NCI-H1105 treated with DMSO at 0.1 percent for 48 hours (cell line): ENCODE data around the gene LHX4.

Experiments used
- DNase-seq: peaks from one replicate; lab custom pipeline; 2025; lab: John Stamatoyannopoulos, UW

Gene LHX4

DNA sequence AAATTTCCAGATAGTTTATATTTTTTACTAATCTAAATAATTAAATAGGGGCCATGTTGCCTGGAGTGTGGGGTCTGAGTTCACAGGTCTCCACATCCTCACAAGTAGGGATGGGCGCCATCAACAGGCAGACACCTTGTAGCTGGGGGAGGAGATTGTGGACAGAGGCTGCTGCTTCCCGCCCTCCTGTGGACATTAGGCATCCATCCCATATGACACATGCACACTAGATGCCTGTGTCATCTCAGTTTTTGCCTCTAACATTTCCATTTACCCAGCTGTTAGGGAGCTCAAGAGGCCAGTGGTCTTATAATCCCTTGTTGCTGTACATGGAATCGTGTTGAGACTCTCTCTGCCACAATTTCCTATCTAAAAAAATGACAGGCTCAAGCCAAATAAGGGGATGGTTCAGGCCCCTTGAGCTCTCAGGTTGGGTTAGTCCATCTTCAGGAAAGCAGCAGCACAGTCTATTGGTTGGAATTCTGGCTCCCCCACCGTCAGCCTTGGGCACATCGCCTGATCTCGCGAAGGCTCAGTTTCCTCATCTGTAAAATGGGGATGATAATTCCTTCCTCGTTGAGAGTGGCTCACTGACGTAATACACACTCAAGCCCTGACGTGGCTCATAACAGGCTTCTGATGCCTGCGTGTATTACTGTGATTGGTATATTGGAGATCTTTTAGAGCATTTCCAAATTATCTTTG, 13.6 kb downstream of the LHX4 start:
- DNase-seq: no peak

DNA sequence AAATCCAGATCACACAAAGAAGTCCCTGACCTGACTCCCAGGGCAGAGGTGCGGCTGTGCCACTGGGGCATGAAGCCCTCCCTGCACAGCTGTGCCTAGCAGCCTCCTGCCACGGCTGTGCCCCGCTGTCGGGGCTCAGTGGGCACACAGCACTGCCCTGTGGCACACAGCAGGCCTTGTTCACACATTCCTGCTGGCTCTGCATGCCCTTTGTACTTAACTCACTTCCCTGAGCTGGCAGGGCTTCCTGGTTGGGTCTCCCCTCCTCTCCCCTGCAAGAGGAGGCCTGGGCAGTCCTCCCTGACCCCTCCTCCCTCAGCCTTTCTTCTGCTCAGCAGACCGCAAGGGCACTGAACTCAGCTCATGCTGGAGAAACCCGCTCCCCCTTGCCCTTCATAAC, 14.8 kb downstream of the LHX4 start:
- DNase-seq: no peak

GRCh38 chr1:180246579-180246978, 16.5 kb downstream of the LHX4 start:
- no peak for DNase-seq

- no peak for DNase-seq
Observed at GRCh38 chr1:180247061-180247460, 17.0 kb downstream of the LHX4 start.

DNA sequence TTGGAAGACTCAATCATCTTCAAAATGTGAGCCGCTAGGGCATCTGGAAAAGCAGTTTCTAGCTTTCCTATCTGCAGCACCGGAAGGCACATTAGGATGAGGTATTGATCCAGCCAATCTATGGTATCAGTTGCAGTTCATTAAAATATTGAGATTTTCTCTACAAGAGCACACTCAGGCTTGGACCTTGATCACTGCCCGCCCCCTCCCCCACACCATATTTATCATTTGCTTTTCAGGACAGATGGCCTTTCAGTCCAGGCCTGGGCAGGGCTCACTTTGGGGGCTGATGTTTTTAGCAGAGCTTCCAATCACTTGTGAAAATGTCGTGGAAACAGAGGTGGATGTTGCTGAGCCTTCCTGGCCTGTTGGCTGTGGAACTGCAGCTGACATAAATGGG, 17.5 kb downstream of the LHX4 start:
- no peak for DNase-seq

DNA sequence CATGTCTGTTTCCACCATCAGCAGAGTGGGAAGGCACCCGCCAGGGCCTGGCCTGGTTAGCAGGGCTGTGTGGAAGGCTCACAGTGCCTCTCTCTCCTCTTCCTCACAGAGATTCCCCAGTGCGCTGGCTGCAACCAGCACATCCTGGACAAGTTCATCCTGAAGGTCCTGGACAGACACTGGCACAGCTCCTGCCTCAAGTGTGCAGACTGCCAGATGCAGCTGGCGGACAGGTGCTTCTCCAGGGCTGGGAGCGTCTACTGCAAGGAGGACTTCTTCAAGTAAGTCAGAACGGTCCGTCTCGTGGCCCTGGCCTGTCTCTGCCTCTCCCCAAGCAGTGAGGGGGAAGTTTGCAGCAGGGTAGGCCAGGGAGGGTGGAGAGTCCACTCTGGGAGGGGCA, 18.1 kb downstream of the LHX4 start:
- no peak for DNase-seq

- DNase-seq: no peak
Observed at GRCh38 chr1:180248731-180249681, 18.9 kb downstream of the LHX4 start.

DNA sequence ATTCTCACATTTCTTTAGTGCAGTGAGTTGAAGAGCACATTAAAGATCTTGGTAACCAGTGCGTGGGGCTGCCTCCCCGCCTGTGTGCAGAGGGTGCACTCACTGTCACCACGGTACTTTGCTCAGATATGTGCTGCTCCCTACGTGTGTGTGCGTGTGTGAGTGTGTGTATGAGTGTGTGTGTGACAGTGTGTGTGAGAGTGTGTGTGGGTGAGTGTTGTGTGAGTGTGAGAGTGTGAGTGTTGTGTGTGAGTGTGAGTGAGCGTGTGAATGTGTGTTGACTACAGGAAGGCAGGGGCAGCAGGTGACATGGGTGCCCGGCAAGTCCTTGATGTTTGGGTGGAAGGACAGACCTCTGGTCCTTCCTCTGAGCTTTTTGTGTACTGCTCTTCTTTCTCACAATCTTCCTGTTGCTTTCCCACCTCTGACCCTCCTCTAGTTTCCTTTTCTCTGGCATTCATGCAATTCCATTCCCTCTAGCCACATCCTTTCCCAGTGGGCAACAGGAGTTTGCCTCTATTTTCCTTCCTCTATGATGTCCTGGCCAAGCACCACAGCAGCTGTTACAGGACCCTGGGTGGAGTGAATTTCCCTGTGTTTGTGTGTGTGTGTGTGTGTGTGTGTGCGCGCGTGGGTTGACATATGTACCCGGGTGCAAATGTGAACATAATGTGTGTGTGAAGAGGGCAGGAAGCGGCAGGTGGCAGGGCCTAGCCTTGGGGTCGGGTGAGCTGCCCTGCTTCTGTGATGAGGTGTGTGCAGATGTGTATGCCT, 19.8 kb downstream of the LHX4 start:
- no peak for DNase-seq

GRCh38 chr1:180250499-180250770, 20.4 kb downstream of the LHX4 start:
- no peak for DNase-seq

DNA sequence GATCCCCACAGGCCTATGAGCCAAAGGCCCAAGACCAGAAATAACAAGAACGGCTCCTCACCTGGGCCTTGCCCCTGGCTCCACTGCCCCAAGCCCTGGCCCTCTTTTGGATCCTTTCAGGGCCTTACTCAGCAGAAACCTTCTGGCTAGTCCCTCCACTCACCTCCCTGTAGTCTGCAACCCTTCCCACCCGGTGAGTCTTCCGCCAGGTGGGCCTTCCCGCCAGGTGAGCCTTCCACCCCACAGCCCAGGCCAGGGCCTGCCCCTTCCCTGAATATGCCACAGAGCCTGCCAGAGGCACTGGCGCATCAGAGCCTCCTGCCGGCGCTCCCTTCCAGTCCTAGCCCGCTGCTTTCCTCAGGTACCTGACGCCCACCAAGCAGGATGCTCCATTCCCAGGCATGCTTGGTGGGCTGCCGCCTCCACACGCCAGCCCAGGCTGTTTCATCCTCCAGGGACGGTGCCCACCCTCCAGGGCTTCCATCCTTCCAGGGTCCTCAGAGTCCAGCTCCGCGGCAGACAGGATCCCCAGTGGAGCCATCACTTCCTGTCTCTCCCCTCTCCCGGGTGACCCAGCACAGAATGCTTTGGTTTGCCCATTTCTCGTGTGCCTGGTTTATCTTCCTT, 20.9 kb downstream of the LHX4 start:
- no peak for DNase-seq

DNA sequence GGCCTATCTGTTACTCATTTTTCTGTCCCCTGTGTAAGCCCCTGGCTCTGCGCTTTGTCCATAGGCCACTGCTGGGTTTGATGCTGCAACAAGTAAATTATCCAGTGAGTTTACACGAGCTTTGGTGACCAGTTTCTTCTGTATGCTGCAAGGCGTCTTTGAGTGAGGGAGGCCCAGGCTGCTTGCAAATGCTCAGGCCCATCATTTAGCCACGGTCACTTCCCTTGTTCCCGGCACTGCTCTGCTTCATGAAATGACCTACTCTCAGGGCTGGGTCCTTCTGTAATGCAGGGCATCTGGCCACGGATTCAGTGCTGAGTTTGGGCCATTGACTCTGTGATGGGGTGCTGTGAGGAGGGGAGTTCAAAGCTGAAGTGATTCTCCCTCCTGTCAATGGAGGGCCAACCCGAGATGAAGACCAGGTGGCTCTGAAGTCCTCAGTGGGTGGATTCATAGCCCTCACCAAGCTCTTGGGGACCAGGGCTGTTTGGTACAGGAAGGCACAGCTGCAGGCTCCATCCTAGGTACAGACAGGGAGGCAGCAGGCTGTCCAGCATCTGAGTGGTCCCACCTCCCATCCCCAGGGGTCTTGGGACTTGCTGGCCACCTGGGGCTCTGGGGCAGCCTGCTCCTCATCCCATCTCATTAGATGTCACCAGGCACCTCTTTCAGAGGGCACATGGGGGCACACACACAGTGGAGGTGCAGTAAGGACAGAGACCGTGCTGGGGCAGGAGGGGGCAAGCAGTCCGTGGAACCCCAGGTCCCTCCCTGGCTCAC, 21.7 kb downstream of the LHX4 start:
- no peak for DNase-seq

DNA sequence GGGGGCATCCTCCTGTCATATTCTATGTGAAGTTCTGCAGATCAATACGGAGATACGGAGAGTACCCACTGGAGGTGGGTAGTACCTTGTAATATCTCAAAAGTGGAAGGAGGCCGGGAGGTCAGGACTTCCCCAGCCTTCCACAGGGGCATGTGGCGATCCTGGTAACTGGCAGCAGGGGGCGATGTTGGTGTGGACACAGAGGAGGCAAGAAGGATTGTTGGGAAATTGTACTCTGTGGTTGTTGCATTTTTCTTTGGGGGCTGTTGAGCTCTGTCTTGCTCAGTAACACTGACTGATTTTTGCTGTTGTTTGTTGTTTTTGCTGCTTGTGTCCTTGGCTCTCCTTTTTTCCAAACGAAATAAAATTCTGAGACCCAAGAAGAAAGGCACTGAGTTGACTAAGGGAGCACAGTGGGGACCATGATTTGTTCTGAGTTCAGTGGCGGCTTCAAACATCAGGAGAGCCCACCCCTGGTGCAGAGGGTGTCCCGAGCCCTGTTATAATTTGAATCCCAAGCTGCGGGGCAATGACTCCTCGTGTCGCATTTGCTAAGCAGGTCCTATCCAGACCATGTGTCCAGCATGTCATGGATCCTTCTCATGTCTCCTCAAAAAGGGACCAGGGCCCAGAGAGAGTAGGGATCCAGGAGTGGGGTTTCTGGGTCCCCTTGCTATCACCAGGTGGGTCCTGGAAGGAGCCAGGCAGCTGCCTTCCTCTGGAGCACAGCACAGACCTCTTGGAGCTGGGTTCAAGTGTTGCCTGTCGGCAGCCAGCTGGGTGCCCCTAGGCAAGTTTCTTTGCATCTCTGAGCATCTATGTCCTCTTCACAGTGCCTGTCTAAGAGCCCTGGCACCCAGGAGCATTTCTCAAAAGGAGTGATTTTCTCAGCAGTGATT, 22.8 kb downstream of the LHX4 start:
- peak; percentile 46 for DNase-seq

DNA sequence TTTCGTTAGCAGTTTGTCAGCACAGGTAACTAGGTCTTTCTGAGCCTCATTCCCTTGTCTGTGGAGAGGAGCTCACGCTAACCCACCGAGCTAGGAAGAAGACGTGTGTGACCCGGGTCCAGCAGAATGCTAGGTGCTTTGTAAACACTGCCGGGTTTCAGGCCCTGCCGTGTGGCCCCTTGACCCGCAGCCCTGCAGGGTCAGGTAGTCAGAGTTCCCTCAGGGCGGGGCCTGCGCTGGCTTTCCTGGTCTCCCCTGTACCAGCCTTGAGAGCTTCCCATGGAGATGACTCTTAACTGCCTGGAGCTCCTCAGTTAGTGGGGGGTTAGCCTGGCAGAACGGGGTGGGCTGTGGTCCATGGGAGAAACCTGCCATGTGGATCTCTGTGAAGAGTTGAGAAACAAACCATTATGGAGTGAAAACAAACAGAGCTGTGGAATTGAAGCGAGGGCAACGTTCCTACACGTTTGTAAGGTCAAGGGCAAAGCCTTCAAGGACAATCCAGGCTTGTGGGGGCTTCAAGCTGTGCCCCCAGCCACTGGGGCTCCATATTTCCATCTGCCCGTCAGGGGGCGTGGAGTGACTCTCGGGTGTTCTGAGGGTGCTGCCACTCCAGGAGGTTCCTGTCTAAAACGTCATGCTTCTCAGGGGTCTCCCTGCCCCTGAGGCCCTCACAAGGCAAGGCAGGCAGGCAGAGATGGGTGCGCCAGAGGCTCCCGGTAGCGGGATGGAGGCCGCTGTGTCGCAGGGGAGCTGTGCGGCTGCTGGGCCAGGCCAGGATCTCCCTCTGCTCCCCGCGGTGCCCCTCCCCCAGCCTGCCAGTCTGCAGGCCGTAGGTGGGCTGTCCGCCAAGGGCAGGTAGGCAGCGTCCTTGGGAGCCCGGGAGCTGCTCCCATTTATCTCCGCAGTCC, 23.8 kb downstream of the LHX4 start:
- no peak for DNase-seq

DNA sequence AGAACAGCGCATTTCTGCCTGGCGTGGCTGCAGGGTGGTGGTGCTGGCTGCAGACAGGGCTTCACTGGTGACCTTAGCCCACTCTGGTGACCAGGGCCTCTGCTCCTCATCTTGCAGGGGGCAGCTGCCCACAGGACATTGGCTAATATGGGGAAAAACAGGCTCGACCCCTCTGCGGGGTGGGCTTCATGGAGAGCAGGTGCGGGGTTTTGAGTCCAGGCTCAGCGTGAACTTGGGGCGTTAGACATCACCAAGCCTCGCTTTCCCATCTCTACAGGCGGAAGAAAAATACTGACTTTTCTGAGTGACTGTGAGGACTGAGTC, 24.4 kb downstream of the LHX4 start:
- DNase-seq: no peak

DNA sequence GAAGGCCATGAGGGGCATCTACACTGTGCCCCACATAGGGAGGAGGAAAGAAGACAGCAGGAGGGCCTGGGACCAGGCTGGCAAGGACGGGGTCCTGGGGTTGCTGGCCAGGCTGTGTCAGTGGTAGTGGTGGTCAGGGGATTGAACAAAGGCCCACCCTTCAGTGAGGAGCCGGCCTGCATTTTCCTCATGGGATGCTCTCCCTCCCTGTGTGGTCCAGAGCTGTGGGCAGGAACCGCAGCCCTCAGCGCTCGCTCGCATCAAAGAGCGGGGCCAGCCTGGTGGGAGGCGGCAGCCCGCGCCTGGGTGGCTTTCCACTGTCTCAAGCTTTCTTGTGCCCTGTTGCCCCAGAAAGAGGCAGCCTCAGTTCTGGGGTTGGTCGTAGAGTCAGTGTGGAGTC, 24.8 kb downstream of the LHX4 start:
- DNase-seq: no peak

- DNase-seq: no peak
Observed at GRCh38 chr1:180255536-180256340, 25.7 kb downstream of the LHX4 start.

DNA sequence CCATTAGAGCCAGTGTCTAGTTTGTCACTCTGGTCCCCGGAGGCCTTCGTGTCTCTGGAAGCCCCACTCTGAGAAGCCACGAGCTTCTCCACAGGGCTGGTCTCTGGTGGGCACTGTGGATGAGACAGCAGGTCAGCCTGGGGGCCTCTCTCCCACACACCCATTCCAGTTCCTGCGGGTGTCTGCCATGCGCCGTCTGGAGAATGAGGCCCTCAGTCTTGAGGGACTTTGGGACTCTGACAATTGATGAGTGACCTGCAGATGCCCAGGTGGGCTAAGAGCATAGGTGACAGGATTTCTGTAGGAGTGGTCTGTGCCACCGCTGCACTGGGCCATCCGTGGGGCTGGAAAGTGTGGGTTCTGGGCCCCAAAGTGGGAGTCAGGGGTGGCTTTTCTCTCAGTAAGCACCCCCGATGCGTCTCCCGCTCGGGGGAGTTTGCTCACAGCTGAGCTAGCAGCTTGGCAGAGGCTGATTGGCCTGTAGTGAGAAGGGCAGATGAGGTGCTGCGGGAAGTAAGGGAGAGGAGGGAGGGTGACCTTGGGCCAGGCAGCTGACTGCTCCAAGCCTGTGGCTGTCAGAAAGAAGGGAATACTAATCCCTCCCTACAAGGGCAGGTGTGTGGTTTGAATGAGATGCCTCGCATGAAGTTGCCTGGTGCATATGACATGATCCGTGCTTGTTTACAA, 26.4 kb downstream of the LHX4 start:
- no peak for DNase-seq

DNA sequence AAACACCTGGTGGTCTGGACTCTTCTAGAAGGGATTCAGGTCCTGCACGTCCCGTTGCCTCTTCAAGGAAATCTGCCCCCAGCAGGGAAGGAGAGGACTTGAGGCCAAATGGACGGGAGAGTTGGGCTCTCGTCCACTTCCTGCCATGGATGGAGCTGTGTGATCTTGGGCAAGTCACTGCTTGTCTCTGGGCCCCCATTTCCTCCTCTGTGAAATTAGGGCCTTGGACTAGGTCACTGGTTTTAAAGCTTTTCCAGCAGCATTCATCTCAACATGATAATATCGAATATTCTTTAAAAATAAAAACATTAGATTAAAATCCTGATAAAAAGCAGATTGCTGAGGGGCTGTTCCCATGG, 26.9 kb downstream of the LHX4 start:
- DNase-seq: no peak
